ENCODE results near the gene ZNF654. TPM values are rescaled to one million over a fixed set of nuclear protein-coding genes. Genes with fewer than 3 reads are reported as not detected.

The ZNF654 gene
- total and polyA plus RNA-seq, 2 experiments from 2014 or later: 6.2 to 7.5 TPM

DNA sequence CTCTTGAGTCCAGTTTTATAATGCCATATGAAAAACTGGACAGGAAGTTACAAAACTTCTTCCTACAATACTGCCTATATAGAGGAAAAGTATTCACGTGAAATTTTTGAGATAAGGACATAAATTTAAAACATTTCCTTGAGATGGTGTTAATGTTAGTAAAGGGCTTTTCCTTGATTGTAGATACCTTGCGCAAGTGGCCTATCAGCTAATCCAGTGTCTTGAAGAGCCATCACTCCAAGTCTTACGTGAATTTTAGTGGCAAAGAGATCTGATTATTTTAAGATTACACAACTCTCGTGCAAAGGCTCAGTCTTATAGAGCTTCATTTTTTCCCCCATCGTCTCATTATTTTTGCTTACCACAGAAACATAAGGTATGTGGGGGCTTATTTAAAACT is 109.1 kb downstream of the ZNF654 start:
- H3K4me1 Mint-ChIP-seq: peaks cover 2% of the 10 kb centered on the region; the same call in 1 of the 3 replicates
- no peaks in the 10 kb centered on the region for H3K9me2 ChIP-seq (ENCODE audit: insufficient read depth)
- H3K4me3 Mint-ChIP-seq: no peak overlapping the region
- no peaks in the 10 kb centered on the region for H3F3A ChIP-seq (replicated peaks; ENCODE audit: low read depth)
- no peak overlapping the region for H3K27ac Mint-ChIP-seq
- H3K4me1 ChIP-seq (ENCODE audit: insufficient read depth): no peaks in the 10 kb centered on the region
- TF ChIP-seq, protein P1, sequence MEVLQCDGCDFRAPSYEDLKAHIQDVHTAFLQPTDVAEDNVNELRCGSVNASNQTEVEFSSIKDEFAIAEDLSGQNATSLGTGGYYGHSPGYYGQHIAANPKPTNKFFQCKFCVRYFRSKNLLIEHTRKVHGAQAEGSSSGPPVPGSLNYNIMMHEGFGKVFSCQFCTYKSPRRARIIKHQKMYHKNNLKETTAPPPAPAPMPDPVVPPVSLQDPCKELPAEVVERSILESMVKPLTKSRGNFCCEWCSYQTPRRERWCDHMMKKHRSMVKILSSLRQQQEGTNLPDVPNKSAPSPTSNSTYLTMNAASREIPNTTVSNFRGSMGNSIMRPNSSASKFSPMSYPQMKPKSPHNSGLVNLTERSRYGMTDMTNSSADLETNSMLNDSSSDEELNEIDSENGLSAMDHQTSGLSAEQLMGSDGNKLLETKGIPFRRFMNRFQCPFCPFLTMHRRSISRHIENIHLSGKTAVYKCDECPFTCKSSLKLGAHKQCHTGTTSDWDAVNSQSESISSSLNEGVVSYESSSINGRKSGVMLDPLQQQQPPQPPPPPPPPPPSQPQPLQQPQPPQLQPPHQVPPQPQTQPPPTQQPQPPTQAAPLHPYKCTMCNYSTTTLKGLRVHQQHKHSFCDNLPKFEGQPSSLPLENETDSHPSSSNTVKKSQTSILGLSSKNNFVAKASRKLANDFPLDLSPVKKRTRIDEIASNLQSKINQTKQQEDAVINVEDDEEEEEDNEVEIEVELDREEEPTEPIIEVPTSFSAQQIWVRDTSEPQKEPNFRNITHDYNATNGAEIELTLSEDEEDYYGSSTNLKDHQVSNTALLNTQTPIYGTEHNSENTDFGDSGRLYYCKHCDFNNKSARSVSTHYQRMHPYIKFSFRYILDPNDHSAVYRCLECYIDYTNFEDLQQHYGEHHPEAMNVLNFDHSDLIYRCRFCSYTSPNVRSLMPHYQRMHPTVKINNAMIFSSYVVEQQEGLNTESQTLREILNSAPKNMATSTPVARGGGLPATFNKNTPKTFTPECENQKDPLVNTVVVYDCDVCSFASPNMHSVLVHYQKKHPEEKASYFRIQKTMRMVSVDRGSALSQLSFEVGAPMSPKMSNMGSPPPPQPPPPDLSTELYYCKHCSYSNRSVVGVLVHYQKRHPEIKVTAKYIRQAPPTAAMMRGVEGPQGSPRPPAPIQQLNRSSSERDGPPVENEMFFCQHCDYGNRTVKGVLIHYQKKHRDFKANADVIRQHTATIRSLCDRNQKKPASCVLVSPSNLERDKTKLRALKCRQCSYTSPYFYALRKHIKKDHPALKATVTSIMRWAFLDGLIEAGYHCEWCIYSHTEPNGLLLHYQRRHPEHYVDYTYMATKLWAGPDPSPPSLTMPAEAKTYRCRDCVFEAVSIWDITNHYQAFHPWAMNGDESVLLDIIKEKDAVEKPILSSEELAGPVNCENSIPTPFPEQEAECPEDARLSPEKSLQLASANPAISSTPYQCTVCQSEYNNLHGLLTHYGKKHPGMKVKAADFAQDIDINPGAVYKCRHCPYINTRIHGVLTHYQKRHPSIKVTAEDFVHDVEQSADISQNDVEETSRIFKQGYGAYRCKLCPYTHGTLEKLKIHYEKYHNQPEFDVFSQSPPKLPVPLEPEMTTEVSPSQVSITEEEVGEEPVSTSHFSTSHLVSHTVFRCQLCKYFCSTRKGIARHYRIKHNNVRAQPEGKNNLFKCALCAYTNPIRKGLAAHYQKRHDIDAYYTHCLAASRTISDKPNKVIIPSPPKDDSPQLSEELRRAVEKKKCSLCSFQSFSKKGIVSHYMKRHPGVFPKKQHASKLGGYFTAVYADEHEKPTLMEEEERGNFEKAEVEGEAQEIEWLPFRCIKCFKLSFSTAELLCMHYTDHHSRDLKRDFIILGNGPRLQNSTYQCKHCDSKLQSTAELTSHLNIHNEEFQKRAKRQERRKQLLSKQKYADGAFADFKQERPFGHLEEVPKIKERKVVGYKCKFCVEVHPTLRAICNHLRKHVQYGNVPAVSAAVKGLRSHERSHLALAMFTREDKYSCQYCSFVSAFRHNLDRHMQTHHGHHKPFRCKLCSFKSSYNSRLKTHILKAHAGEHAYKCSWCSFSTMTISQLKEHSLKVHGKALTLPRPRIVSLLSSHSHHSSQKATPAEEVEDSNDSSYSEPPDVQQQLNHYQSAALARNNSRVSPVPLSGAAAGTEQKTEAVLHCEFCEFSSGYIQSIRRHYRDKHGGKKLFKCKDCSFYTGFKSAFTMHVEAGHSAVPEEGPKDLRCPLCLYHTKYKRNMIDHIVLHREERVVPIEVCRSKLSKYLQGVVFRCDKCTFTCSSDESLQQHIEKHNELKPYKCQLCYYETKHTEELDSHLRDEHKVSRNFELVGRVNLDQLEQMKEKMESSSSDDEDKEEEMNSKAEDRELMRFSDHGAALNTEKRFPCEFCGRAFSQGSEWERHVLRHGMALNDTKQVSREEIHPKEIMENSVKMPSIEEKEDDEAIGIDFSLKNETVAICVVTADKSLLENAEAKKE (CRISPR knock-in tag; IDR thresholded peaks at IDR 0.05): no peak
- peaks cover 3% of the 10 kb centered on the region; the same call in 1 of the 2 replicates for H3K36me3 ChIP-seq (ENCODE audit: insufficient read depth)
- ATAC-seq (no peak), DNase-seq (ENCODE audit: low spot score) (no peak)
- no peaks in the 10 kb centered on the region for H3K27me3 ChIP-seq (ENCODE audit: insufficient read depth)
- no peaks in the 10 kb centered on the region; the same call in 2 of the 3 replicates for H3K9me3 Mint-ChIP-seq
- H4K20me1 ChIP-seq (replicated peaks; ENCODE audit: insufficient read depth): no peaks in the 10 kb centered on the region; the same call in 1 of the 2 replicates
- H3K36me3 Mint-ChIP-seq (ENCODE audit: low read depth): peaks cover 18% of the 10 kb centered on the region; the same call in 2 of the 3 replicates
- no peak overlapping the region for H3K4me2 ChIP-seq
- peaks cover 1% of the 10 kb centered on the region for H3K27me3 Mint-ChIP-seq (ENCODE audit: insufficient read depth, low read depth, poor library complexity)
- H2AFZ ChIP-seq: no peak overlapping the region
- no peak overlapping the region for H3K4me3 ChIP-seq
- H3K79me2 ChIP-seq (replicated peaks; ENCODE audit: insufficient read depth): peaks cover 6% of the 10 kb centered on the region; the same call in 1 of the 2 replicates
- no peak overlapping the region for H3K27ac ChIP-seq (ENCODE audit: low read depth)

GRCh38 chr3:88180398-88180999 is 121.4 kb downstream of the ZNF654 start:
- no peaks in the 10 kb centered on the region for H4K20me1 ChIP-seq (replicated peaks; ENCODE audit: insufficient read depth)
- H3K4me1 ChIP-seq (ENCODE audit: insufficient read depth): no peaks in the 10 kb centered on the region
- no peaks in the 10 kb centered on the region for H3K27me3 ChIP-seq (ENCODE audit: insufficient read depth)
- H3K4me3 Mint-ChIP-seq: no peak overlapping the region
- H3K9me2 ChIP-seq (ENCODE audit: insufficient read depth): no peaks in the 10 kb centered on the region
- peaks cover 4% of the 10 kb centered on the region for H3K27me3 Mint-ChIP-seq (ENCODE audit: insufficient read depth, low read depth, poor library complexity)
- H3K79me2 ChIP-seq (replicated peaks; ENCODE audit: insufficient read depth): no peaks in the 10 kb centered on the region
- ATAC-seq (no peak; the same call in 2 of the 3 replicates), DNase-seq (ENCODE audit: low spot score) (peak; percentile 65)
- H3F3A ChIP-seq (replicated peaks; ENCODE audit: low read depth): no peaks in the 10 kb centered on the region
- no peak overlapping the region for H3K4me3 ChIP-seq
- no peak overlapping the region for H2AFZ ChIP-seq
- TF ChIP-seq, protein P2, sequence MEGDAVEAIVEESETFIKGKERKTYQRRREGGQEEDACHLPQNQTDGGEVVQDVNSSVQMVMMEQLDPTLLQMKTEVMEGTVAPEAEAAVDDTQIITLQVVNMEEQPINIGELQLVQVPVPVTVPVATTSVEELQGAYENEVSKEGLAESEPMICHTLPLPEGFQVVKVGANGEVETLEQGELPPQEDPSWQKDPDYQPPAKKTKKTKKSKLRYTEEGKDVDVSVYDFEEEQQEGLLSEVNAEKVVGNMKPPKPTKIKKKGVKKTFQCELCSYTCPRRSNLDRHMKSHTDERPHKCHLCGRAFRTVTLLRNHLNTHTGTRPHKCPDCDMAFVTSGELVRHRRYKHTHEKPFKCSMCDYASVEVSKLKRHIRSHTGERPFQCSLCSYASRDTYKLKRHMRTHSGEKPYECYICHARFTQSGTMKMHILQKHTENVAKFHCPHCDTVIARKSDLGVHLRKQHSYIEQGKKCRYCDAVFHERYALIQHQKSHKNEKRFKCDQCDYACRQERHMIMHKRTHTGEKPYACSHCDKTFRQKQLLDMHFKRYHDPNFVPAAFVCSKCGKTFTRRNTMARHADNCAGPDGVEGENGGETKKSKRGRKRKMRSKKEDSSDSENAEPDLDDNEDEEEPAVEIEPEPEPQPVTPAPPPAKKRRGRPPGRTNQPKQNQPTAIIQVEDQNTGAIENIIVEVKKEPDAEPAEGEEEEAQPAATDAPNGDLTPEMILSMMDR (conservative IDR thresholded peaks at IDR 0.05; ENCODE audit: low read depth in 2 of 2): peak; percentile 61 to 68
- no peak for TF ChIP-seq REST (IDR thresholded peaks at IDR 0.05; ENCODE audit: unreplicated experiment)
- no peak overlapping the region for H3K4me2 ChIP-seq
- peaks cover 19% of the 10 kb centered on the region; the same call in 2 of the 3 replicates for H3K36me3 Mint-ChIP-seq (ENCODE audit: low read depth)
- peaks cover 31% of the 10 kb centered on the region for H3K9me3 Mint-ChIP-seq
- no peak overlapping the region for H3K27ac ChIP-seq (ENCODE audit: low read depth)
- H3K4me1 Mint-ChIP-seq: no peaks in the 10 kb centered on the region; the same call in 2 of the 3 replicates
- H3K36me3 ChIP-seq (ENCODE audit: insufficient read depth): no peaks in the 10 kb centered on the region
- H3K27ac Mint-ChIP-seq: no peak overlapping the region
